PC-3 (cell line): ENCODE results near the gene GLIPR2. TPM values are rescaled to one million over a fixed set of nuclear protein-coding genes. Genes with fewer than 3 reads are reported as not detected.

Experiments
- ATAC-seq: fragments of 200-7000 bp; cut with Tn5 transposase; 2 replicates; pipeline ENCODE4 v1.9.1; 2020; ENCODE audit warnings: mild to moderate bottlenecking, moderate library complexity
- BruUV-seq: library from RNA; stranded (reverse); fragments of 400-500 nt; replicated peaks from 2 replicates; lab custom pipeline; 2021; lab: Mats Ljungman, UMichigan
- CTCF ChIA-PET: fragments of 300-600 bp; sonication (Branson Sonifier 250); formaldehyde crosslinking; loops from one replicate; lab custom pipeline; 2022; ENCODE audit warnings: antibody characterized with exemption; lab: Charles Lee
- POLR2A ChIA-PET: fragments of 300-600 bp; sonication (Branson Sonifier 250); formaldehyde crosslinking; loops from one replicate; lab custom pipeline; 2022; ENCODE audit warnings: antibody characterized with exemption; ENCODE audit not compliant: unreplicated experiment; lab: Charles Lee
- DNase-seq: peaks from one replicate; pipeline ENCODE4 v3.0.0-alpha.2; 2015
- H2AFZ ChIP-seq: fragments of 300-600 bp; sonication (generic); 2 replicates; pipeline ENCODE4 v1.6.0; 2016; ENCODE audit warnings: antibody characterized with exemption, low read length
- H3F3A ChIP-seq: fragments of 300-600 bp; sonication (generic); one replicate; pipeline ENCODE4 v1.6.0; 2017; ENCODE audit warnings: antibody characterized with exemption, low read length, control low read depth, mild to moderate bottlenecking; ENCODE audit not compliant: unreplicated experiment
- H3K27ac ChIP-seq: fragments of 300-600 bp; sonication (generic); 2 replicates; pipeline ENCODE4 v1.5.1; 2016; ENCODE audit warnings: mild to moderate bottlenecking, low read length
- H3K27me3 ChIP-seq: fragments of 300-600 bp; sonication (generic); 2 replicates; pipeline ENCODE4 v1.6.1; 2016; ENCODE audit warnings: low read length, mixed read lengths
- H3K36me3 ChIP-seq: fragments of 300-600 bp; sonication (generic); 2 replicates; pipeline ENCODE4 v1.6.1; 2016; ENCODE audit warnings: low read depth, mixed run types, low read length, mixed read lengths
- H3K4me1 ChIP-seq: fragments of 300-600 bp; sonication (generic); 2 replicates; pipeline ENCODE4 v1.5.1; 2016; ENCODE audit warnings: low read length; ENCODE audit not compliant: insufficient read depth
- H3K4me2 ChIP-seq: fragments of 300-600 bp; sonication (generic); 2 replicates; pipeline ENCODE4 v1.6.0; 2016; ENCODE audit warnings: low read length
- H3K4me3 ChIP-seq: fragments of 300-600 bp; sonication (generic); 2 replicates; pipeline ENCODE4 v1.5.1; 2016; ENCODE audit warnings: mild to moderate bottlenecking, low read length, mixed read lengths
- H3K79me2 ChIP-seq: fragments of 300-600 bp; sonication (generic); 2 replicates; pipeline ENCODE4 v1.6.1; 2017; ENCODE audit warnings: low read length, mixed read lengths
- H3K9ac ChIP-seq: fragments of 300-600 bp; sonication (generic); 2 replicates; pipeline ENCODE4 v1.6.0; 2016; ENCODE audit warnings: mild to moderate bottlenecking, low read length
- H3K9me2 ChIP-seq: fragments of 300-600 bp; sonication (generic); replicated peaks from 2 replicates; pipeline ENCODE4 v1.6.1; 2016; ENCODE audit warnings: mixed run types, low read length, mixed read lengths
- H3K9me3 ChIP-seq: fragments of 300-600 bp; sonication (generic); 2 replicates; pipeline ENCODE4 v1.6.1; 2016; ENCODE audit warnings: low read length, mixed read lengths
- H4K20me1 ChIP-seq: fragments of 300-600 bp; sonication (generic); 2 replicates; pipeline ENCODE4 v1.6.1; 2016; ENCODE audit warnings: low read length, mixed read lengths
- EZH2 ChIP-seq: fragments of 300-600 bp; sonication (generic); IDR thresholded peaks from one replicate; pipeline ENCODE4 v1.6.1; 2017; ENCODE audit warnings: antibody characterized with exemption, mild to moderate bottlenecking, low read length; ENCODE audit not compliant: unreplicated experiment
- EZH2phosphoT487 ChIP-seq: fragments of 300-600 bp; sonication (generic); IDR thresholded peaks from 2 replicates; pipeline ENCODE4 v1.6.1; 2018; ENCODE audit warnings: mild to moderate bottlenecking, antibody characterized with exemption, low read length, borderline replicate concordance
- intact Hi-C: fragments of 100-400 bp; cut with micrococcal nuclease; formaldehyde crosslinking; loops from 2 replicates; pipeline ENCODE4 v1.9.0; 2023
- total RNA-seq: library from RNA; depleted of rRNA; stranded (reverse); fragments of >200 nt; gene quantifications from 2 replicates; pipeline ENCODE4 v1.2.3, GENCODE V29; 2014
- TF ChIP-seq, protein P1 (sequence below): fragments of 300-600 bp; sonication (generic); conservative IDR thresholded peaks from 2 replicates; pipeline ENCODE4 v1.5.1; 2017; ENCODE audit warnings: antibody characterized with exemption, low read depth, mild to moderate bottlenecking, low read length

Gene GLIPR2
- total RNA-seq, 1 experiment from 2014 or later = 6.7 TPM

DNA sequence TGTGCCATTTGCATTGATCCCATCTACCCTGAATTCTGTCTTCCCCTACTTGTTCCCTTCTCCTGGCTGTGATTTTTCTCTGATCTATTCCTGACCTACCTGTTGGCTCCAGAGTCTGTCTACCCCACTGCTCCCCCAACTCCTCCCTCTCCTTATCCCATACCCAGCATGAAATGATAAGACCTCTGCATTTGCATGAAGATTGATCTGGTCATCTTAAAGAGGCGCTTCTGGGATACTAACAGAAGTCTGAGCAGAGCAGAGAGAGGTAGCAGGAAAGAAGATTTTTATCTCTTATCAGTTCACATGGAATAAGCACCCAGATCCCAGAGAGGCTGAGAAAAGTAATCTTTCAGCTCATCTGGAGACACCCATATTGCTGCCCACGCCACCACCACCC, 18.3 kb upstream of the GLIPR2 start:
- POLR2A ChIA-PET = no interaction called here
- no peaks in the 10 kb centered on the region for H4K20me1 ChIP-seq
- H3K9ac ChIP-seq = no peak overlapping the region
- no peaks in the 10 kb centered on the region for H3K36me3 ChIP-seq
- no peaks in the 10 kb centered on the region for H3K9me3 ChIP-seq
- intact Hi-C loops = no loop called here
- ATAC-seq = no peak
- H3K79me2 ChIP-seq = no peaks in the 10 kb centered on the region
- BruUV-seq = no TSS peak
- H3K9me2 ChIP-seq = no peaks in the 10 kb centered on the region
- no peak overlapping the region for H2AFZ ChIP-seq
- DNase-seq = no peak
- H3F3A ChIP-seq = no peaks in the 10 kb centered on the region
- no peak overlapping the region for H3K4me3 ChIP-seq
- no peaks in the 10 kb centered on the region for H3K27me3 ChIP-seq
- 0 out of 2 replicates have a peak, but pooled peaks cover 6% of the 10 kb centered on the region for H3K4me1 ChIP-seq
- H3K4me2 ChIP-seq = no peak overlapping the region
- H3K27ac ChIP-seq = no peak overlapping the region
- no peak for TF ChIP-seq EZH2
- no peak for TF ChIP-seq EZH2phosphoT487
- TF ChIP-seq, protein P1, sequence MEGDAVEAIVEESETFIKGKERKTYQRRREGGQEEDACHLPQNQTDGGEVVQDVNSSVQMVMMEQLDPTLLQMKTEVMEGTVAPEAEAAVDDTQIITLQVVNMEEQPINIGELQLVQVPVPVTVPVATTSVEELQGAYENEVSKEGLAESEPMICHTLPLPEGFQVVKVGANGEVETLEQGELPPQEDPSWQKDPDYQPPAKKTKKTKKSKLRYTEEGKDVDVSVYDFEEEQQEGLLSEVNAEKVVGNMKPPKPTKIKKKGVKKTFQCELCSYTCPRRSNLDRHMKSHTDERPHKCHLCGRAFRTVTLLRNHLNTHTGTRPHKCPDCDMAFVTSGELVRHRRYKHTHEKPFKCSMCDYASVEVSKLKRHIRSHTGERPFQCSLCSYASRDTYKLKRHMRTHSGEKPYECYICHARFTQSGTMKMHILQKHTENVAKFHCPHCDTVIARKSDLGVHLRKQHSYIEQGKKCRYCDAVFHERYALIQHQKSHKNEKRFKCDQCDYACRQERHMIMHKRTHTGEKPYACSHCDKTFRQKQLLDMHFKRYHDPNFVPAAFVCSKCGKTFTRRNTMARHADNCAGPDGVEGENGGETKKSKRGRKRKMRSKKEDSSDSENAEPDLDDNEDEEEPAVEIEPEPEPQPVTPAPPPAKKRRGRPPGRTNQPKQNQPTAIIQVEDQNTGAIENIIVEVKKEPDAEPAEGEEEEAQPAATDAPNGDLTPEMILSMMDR = no peak
- CTCF ChIA-PET = no interaction called here

DNA sequence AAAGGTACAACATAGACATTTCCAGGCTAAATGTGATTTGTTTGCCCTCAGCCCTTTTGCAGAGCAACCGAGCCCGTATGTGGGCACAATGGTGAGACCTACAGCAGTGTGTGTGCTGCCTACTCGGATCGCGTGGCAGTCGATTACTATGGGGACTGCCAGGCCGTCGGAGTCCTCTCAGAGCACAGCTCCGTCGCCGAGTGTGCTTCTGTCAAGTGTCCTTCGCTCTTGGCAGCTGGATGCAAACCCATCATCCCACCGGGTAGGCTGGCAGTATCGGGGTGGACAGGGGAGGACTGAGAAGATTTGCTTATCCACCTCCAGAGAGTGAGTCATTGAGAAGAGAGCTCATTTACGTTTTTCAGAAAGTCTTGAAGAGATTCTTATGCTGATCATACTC, 17.8 kb upstream of the GLIPR2 start:
- Histone ChIP-seq H3K9me2 (no peaks in the 10 kb centered on the region), H3K79me2 (no peaks in the 10 kb centered on the region), H2AFZ (no peak overlapping the region), H3K36me3 (no peaks in the 10 kb centered on the region), H3K4me2 (no peak overlapping the region), H3K9ac (no peak overlapping the region), H3K9me3 (no peaks in the 10 kb centered on the region), H3F3A (no peaks in the 10 kb centered on the region), H4K20me1 (no peaks in the 10 kb centered on the region), H3K4me3 (no peak overlapping the region), H3K4me1 (0 out of 2 replicates have a peak, but pooled peaks cover 6% of the 10 kb centered on the region), H3K27ac (no peak overlapping the region), H3K27me3 (no peaks in the 10 kb centered on the region)
- intact Hi-C loops = no loop called here
- DNase-seq (no peak), ATAC-seq (no peak)
- TF ChIP-seq EZH2 (no peak), EZH2phosphoT487 (no peak)
- TF ChIP-seq, protein P1 = no peak
- POLR2A ChIA-PET = no interaction called here
- no TSS peak for BruUV-seq
- CTCF ChIA-PET = no interaction called here

DNA sequence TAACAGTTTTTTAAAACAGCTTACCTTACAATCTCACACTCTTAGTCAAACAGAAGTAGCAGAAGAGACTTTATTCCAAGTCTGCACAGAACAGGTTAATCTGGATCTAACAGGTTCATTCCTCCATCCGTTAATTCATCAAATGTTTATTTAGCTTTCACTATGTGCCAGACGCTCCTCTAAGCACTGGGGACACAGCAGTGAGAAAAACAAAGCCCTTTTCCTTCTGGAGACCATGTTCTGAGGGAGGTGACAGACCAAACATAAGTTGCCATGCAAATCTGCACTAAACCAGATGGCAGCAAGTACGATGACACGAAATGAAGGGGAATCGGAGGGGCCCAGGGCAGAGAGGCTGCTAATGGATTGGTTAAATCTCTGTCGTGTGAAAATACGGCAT, 17.1 kb upstream of the GLIPR2 start:
- DNase-seq = peak; percentile 20
- Histone ChIP-seq H3K36me3 (no peaks in the 10 kb centered on the region), H3F3A (no peaks in the 10 kb centered on the region), H3K4me2 (no peak overlapping the region), H3K27ac (no peak overlapping the region), H2AFZ (no peak overlapping the region), H3K27me3 (no peaks in the 10 kb centered on the region), H4K20me1 (no peaks in the 10 kb centered on the region), H3K9me3 (no peaks in the 10 kb centered on the region), H3K9me2 (no peaks in the 10 kb centered on the region), H3K9ac (no peak overlapping the region), H3K4me3 (no peak overlapping the region), H3K79me2 (no peaks in the 10 kb centered on the region), H3K4me1 (0 out of 2 replicates have a peak, but pooled peaks cover 6% of the 10 kb centered on the region)
- BruUV-seq = no TSS peak
- TF ChIP-seq EZH2 (no peak), EZH2phosphoT487 (no peak)
- TF ChIP-seq, protein P1 = no peak
- ChIA-PET CTCF (interaction anchor here (0.5 kb wide), 1 partner anchor 17 kb away, joined by 3 read pairs; no protein-coding TSS in a partner anchor), POLR2A (no interaction called here)
- intact Hi-C loops = no loop called here
- ATAC-seq = no peak
